Keratinocyte (primary cell): ENCODE measurements around the gene SETX. TPM values are rescaled to one million over a fixed set of nuclear protein-coding genes. Genes with fewer than 3 reads are reported as not detected.

Experiments
- DNase-seq: peaks from one replicate; pipeline ENCODE4 v3.0.0-alpha.2; 2011; ENCODE audit warnings: low read depth, missing footprints, low spot score
- FAIRE-seq: peaks from 2 replicates; lab custom pipeline; 2011; peaks lifted over from hg19 to GRCh38; lab: Jason Lieb, UNC
- H2AFZ ChIP-seq: 2 replicates; pipeline ENCODE4 v1.6.0; 2012; ENCODE audit warnings: low read length, control low read depth, inconsistent platforms; ENCODE audit not compliant: control insufficient read depth
- H3K27ac ChIP-seq: 2 replicates; pipeline ENCODE4 v1.5.1; 2011; ENCODE audit warnings: low read length; ENCODE audit not compliant: control insufficient read depth, insufficient read depth
- H3K27me3 ChIP-seq: 3 replicates; pipeline ENCODE4 v1.6.0; 2011; ENCODE audit warnings: low read length; ENCODE audit not compliant: control insufficient read depth, insufficient read depth; ENCODE audit errors: extremely low read depth
- H3K36me3 ChIP-seq, 2 experiments: 2 replicates in 1 of 2; 3 replicates in 1 of 2; pipeline ENCODE4 v1.5.1; 2011; ENCODE audit warnings: low read length in 2 of 2, mild to moderate bottlenecking in 1 of 2; ENCODE audit not compliant: control insufficient read depth in 2 of 2, insufficient read depth in 2 of 2; ENCODE audit errors: extremely low read depth in 1 of 2
- H3K4me1 ChIP-seq: 3 replicates; pipeline ENCODE4 v1.5.1; 2011; ENCODE audit warnings: low read length; ENCODE audit not compliant: control insufficient read depth, insufficient read depth; ENCODE audit errors: extremely low read depth
- H3K4me2 ChIP-seq: 3 replicates; pipeline ENCODE4 v1.6.0; 2011; ENCODE audit warnings: low read depth, low read length; ENCODE audit not compliant: control insufficient read depth, insufficient read depth; ENCODE audit errors: extremely low read depth
- H3K4me3 ChIP-seq, 3 experiments: fragments of 200-600 bp in 1 of 3; sonication (generic) in 1 of 3; 2 replicates in 2 of 3; 3 replicates in 1 of 3; pipeline ENCODE4 v1.5.1; 2011 to 2016; ENCODE audit warnings: low read length in 3 of 3, mild to moderate bottlenecking in 3 of 3, control low read depth in 2 of 3, inconsistent platforms in 1 of 3, low read depth in 1 of 3, mixed read lengths in 1 of 3, mixed run types in 1 of 3, moderate library complexity in 1 of 3; ENCODE audit not compliant: control insufficient read depth in 2 of 3, insufficient read depth in 2 of 3; ENCODE audit errors: extremely low read depth in 1 of 3
- H3K79me2 ChIP-seq: 2 replicates; pipeline ENCODE4 v1.6.0; 2012; ENCODE audit warnings: low read length; ENCODE audit not compliant: control insufficient read depth, insufficient read depth
- H3K9ac ChIP-seq: 3 replicates; pipeline ENCODE4 v1.6.0; 2011; ENCODE audit warnings: low read length; ENCODE audit not compliant: control insufficient read depth, insufficient read depth; ENCODE audit errors: extremely low read depth
- H3K9me1 ChIP-seq: 3 replicates; pipeline ENCODE4 v1.6.0; 2011; ENCODE audit warnings: low read length; ENCODE audit not compliant: control insufficient read depth, insufficient read depth; ENCODE audit errors: extremely low read depth
- H3K9me3 ChIP-seq: 2 replicates; pipeline ENCODE4 v1.5.1; 2012; ENCODE audit warnings: low read depth, low read length; ENCODE audit not compliant: control insufficient read depth
- H4K20me1 ChIP-seq: 3 replicates; pipeline ENCODE4 v1.6.0; 2011; ENCODE audit warnings: low read length; ENCODE audit not compliant: control insufficient read depth, insufficient read depth; ENCODE audit errors: extremely low read depth
- CTCF ChIP-seq, 3 experiments: IDR thresholded peaks in 1 of 3; conservative IDR thresholded peaks in 1 of 3; optimal IDR thresholded peaks in 1 of 3; 2 replicates in 2 of 3; 3 replicates in 1 of 3; pipeline versions ENCODE3 to v1.5.1; 2011; ENCODE audit warnings: low read length in 3 of 3, mild to moderate bottlenecking in 3 of 3, moderate library complexity in 2 of 3, control low read depth in 1 of 3, inconsistent platforms in 1 of 3; ENCODE audit not compliant: insufficient read depth in 2 of 3; ENCODE audit errors: extremely low read depth in 1 of 3
- EZH2 ChIP-seq: IDR thresholded peaks from one replicate; pipeline ENCODE4 v1.6.1; 2012; ENCODE audit warnings: inconsistent platforms, mild to moderate bottlenecking, low read length, moderate library complexity
- dilution Hi-C: fragments of 300-500 bp; cut with MboI; formaldehyde crosslinking; loops from one replicate; pipeline ENCODE4 v1.7.0; 2020; ENCODE audit warnings: low sequenced_read_pairs; ENCODE audit not compliant: extremely low pct_ligation_motif_present
- polyA plus RNA-seq, 5 experiments: library from polyadenylated mRNA; depleted of rRNA in 3 of 5; stranded (reverse) in 3 of 5; stranded (forward) in 1 of 5; unstranded in 1 of 5; fragments of >200 nt; gene quantifications; 1 replicate in 1 of 5; 2 replicates in 3 of 5; 3 replicates in 1 of 5; pipeline versions ENCODE4 v1.2.1 to v1.2.3, GENCODE V29; 2011 to 2012; ENCODE audit warnings: missing spikeins in 2 of 5, low read depth in 1 of 5, low replicate concordance in 1 of 5

Gene SETX
- polyA plus RNA-seq, 1 donor (not counting 4 experiments of a cell fraction or from before 2014, with no cell fraction given), result 23.8 TPM

GRCh38 chr9:132231019-132231701 lies 123.6 kb downstream of the SETX start:
- Histone ChIP-seq H2AFZ (no peak overlapping the region), H3K9me1 (no peaks in the 10 kb centered on the region), H3K4me2 (no peak overlapping the region), H3K79me2 (no peaks in the 10 kb centered on the region), H3K4me1 (no peaks in the 10 kb centered on the region), H3K9me3 (no peaks in the 10 kb centered on the region), H3K27me3 (peaks cover 32% of the 10 kb centered on the region), H3K36me3 (no peaks in the 10 kb centered on the region), H3K27ac (no peak overlapping the region), H3K9ac (no peak overlapping the region), H4K20me1 (no peaks in the 10 kb centered on the region), H3K4me3 (no peak overlapping the region)
- FAIRE-seq (no peak), DNase-seq (no peak)
- TF ChIP-seq EZH2 (no peak), CTCF (optimal IDR thresholded peaks at IDR 0.05 in 1 of 3, IDR thresholded peaks at IDR 0.05 in 1 of 3, conservative IDR thresholded peaks at IDR 0.05 in 1 of 3; ENCODE audit: extremely low read depth in 1 of 3, insufficient read depth in 2 of 3, low read length in 3 of 3) (no peak)
- dilution Hi-C loops, result no loop called here

GRCh38 chr9:132230605-132231004 lies 124.2 kb downstream of the SETX start:
- Histone ChIP-seq H3K79me2 (no peaks in the 10 kb centered on the region), H2AFZ (no peak overlapping the region), H3K36me3 (no peaks in the 10 kb centered on the region), H3K9me3 (no peaks in the 10 kb centered on the region), H3K4me1 (no peaks in the 10 kb centered on the region), H3K27me3 (peaks cover 32% of the 10 kb centered on the region), H3K9ac (no peak overlapping the region), H3K9me1 (no peaks in the 10 kb centered on the region), H3K27ac (no peak overlapping the region), H3K4me2 (no peak overlapping the region), H3K4me3 (no peak overlapping the region), H4K20me1 (no peaks in the 10 kb centered on the region)
- FAIRE-seq, result no peak
- TF ChIP-seq CTCF (optimal IDR thresholded peaks at IDR 0.05 in 1 of 3, IDR thresholded peaks at IDR 0.05 in 1 of 3, conservative IDR thresholded peaks at IDR 0.05 in 1 of 3; ENCODE audit: extremely low read depth in 1 of 3, insufficient read depth in 2 of 3, low read length in 3 of 3), result no peak
- TF ChIP-seq EZH2, result no peak
- dilution Hi-C loops, result no loop called here
- DNase-seq, result no peak
